NCI-H2029 treated with DMSO at 0.1 percent for 48 hours (cell line): ENCODE data around the gene IPO9.
"Not testable (repeated sequence)": the region's sequence is repeated elsewhere in the genome, so short reads cannot be mapped to it uniquely, and the experiment has no call there.

Experiments used
- DNase-seq: peaks from one replicate; lab custom pipeline; 2025; lab: John Stamatoyannopoulos, UW

IPO9 gene

GRCh38 chr1:201809876-201810275 lies 19.1 kb upstream of the IPO9 start:
- no peak for DNase-seq

DNA sequence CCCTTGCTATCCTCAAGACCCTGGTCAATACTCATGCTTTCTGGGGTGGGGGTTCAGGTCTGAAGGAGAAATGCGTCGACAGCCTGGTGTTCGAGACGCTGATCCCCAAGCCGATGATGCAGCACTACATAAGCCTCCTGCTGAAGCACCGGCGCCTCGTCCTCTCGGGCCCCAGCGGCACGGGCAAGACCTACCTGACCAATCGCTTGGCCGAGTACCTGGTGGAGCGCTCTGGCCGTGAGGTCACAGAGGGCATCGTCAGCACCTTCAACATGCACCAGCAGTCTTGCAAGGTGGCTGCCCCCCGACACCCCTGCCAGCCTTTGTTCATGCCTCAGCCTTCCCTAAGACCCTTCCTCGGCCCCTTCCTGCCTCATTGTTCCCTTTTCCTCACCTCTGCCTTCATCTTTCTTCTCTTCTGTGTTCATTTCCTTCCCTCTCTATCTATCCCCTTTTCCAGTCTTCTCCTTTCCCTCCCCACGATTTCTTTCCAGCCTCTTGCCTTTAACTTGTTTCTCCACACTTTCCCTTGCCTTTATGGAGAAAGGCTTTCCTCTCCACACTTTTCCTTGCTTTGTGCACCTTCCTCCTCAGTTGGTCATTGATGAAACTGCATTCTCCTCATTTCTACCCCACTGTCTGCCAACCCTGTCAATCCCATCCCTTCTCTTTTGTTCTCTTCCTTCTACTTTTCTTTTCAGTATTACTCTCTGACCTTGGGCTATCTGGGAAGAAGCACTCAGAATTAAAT lies 18.3 kb upstream of the IPO9 start:
- DNase-seq: no peak

GRCh38 chr1:201813226-201813625 lies 15.7 kb upstream of the IPO9 start:
- no peak for DNase-seq

DNA sequence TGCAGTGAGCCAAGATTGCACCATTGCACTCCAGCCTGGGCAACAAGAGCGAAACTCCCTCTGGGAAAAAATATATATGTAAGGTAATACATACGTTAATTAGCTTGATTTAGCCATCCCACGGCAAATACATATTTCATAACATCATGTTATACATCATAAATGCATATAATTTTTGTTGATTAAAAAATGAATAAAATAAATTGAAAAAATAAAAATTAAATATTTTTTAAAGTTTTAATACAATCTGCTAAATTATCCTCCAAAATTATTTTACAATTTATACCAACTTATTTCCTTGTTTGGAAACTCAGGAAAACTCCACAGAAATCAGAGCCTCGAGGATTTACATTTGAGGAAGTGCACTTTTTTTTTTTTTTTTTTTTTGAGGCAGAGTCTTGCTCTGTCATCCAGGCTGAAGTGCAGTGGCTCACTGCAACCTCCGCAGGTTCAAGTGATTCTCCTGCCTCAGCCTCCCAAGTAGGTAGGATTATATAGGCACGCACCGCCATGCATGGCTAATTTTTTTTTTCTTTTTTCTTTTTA lies 12.6 kb upstream of the IPO9 start:
- no peak for DNase-seq

DNA sequence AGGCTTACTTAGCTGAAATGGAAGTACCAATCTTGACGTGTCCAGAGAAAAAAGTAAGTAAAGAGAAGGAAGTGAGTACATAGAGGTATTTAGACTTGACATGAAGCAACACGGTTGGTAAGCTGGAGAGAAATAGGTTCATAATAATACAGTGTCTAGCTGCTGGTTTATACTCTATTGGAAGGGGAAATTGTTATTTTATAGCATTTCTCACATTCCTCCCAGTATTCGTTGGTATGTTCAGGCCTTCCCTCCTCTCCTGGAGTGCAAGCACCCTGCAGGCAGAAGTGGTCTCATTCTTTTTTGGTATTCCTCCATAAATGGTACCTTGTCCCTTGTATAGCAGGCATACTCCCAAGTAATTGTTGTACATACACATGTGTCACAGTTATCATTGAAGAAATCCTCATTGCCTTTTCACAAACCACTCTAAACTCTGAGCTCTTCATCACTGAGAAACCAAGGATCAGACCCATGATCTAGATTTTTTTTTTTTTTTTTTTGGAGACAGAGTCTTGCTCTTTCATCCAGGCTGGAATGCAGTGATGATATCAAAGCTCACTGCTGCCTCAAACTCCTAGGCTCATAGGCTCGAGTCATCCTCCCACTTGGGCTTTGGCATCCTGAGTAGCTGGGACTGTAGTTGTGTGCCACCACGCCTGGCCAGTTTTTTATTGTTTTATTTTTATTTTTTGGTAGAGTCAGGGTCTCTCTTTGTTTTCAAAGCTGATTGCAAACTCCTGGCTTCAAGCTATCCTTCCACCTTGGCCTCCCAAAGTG lies 9.8 kb upstream of the IPO9 start:
- DNase-seq: no peak

DNA sequence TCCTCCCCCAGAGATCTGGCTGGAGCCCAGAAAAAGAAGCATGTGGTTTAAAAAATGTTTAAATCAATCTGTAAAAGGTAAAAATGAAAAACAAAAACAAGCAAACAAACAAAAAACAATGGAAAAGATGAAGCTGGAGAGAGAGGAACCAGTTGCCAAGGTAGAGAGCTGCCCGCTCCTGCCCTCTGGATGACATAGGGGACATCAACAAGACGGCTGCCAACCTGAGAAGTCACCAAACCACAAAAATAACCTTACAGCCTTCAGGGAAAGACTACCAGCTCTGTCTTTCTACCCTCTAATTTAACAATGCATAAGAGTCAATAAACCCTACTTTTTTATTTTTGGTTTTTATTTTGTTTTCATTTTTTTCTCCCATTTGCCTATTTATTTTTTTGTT lies 8.5 kb upstream of the IPO9 start:
- no peak for DNase-seq

GRCh38 chr1:201825245-201825644 lies 3.7 kb upstream of the IPO9 start:
- DNase-seq: no peak

DNA sequence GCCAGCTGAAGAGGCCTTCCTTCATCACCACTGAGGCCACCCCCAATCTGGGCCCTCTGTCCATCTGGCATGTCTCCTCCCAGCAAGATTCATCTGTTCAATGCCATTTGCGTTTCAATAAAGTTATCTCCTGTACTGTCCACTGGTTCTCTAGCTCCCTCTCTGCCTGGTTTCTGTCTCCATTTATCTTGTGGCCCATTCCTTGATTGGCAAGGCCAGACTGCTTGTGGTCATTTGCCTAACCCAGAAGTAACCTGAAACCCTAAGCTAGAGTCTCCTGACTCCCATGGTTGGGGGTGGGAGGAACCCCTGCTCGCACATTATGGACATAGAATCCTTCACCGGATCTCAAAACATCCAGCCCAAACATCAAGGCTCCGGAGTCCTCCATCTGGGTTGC lies 2.1 kb upstream of the IPO9 start:
- no peak for DNase-seq

DNA sequence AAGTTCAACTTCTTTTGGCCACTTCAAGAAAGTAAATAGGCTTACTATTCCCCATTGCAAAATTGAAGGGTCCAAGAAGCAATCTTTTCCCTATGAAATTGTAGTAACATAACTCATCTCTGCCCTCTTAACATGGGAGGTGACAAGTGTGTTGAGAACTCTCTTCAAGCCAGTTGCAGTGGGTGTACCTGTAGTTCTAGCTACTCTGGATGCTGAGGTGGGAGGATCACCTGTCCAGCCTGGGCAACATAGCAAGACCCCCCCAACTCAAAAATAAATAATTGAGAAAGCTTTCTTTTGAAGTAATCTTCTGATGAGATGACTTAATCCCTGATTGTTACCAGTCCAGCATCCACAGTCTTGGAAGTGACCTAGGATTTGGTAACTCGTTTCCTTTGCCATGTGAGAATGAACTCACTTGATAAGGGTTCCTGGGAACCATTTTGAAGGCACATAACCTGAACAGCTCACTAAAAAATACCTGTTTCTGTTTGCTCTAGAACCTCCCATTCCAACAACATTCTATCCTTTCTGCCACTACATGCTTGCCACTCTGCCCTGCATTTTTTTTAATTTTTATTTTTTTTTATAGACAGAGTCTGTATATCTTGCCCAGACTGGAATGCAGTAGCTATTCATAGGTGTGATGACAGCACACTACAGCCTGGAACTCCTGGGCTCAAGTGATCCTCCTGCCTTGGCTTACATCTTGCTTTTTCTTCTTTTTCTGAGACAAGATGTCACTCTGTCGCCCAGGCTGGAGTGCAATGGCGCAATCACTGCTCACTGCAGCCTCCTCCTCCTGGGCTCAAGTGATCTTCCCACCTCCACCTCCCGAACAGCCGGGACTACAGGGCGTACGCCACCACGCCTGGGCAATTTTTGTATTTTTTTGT lies 1.4 kb upstream of the IPO9 start:
- no peak for DNase-seq

DNA sequence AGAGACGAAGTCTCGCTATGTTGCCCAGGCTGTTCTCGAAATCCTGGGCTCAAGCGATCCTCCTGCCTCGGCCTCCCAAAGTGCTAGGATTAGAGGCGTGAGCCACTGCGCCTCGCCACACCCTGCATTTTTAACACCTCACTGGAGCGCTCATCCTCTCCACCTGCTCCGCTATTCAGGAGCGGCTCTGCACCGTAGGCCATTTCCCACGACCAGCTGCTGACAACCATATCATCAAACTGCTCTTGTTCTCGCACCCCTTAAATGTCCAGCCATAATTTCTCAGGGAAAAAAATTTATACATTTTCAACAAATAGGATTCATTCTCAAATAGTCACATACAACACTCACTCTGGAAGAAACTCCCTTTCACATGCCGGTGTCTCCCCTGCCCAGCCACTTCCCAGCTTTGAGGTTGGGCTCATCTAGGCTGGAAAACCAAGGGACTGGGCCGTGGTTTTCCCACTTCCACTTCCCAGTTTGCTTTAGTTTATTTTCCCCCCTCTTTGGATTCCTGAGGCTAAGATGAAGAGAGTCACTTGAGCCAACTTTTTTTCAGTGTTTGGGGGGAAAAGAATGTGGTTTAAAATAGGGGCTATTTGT lies 639 bp upstream of the IPO9 start:
- no peak for DNase-seq

GRCh38 chr1:201831371-201831770 lies 2.4 kb downstream of the IPO9 start:
- no peak for DNase-seq

DNA sequence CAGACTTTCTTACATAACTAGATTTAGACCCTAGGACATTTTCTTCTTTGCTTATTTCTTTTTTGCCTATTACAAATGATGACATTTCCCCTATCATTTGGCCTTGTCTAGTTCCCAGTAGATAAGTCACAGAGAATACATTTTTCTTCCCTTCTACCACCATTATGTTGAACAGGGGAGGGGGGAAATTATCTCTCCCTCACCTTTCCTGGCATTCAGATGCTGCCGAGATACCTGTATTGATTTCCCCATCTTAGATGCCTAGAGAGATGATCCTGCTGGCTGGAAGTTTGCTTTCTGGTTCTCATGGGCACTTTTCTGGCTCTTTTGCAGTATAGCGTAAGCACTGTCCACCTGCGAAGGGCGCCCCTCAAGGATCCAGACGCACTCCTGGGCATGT lies 5.7 kb downstream of the IPO9 start:
- DNase-seq: no peak

- DNase-seq: no peak
Observed at GRCh38 chr1:201838381-201838780, 9.4 kb downstream of the IPO9 start.

DNA sequence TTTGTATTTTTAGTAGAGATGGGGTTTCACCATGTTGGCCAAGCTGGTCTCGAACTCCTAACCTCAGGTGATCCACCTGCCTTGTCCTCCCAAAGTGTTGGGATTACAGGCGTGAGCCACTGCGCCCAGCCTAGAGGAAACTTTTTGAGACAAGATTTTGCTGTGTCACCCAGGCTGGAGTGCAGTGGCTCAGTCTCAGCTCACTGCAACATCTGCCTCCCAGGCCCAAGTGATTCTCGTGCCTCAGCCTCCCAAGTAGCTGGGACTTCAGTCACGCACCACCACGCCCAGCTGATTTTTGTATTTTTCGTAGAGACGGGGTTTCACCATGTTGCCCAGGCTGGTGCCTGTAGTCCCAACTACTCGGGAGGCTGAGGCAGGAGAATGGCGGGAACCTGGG lies 10.1 kb downstream of the IPO9 start:
- DNase-seq: not testable (repeated sequence)

- DNase-seq: no peak
Observed at GRCh38 chr1:201840055-201840454, 11.1 kb downstream of the IPO9 start.

DNA sequence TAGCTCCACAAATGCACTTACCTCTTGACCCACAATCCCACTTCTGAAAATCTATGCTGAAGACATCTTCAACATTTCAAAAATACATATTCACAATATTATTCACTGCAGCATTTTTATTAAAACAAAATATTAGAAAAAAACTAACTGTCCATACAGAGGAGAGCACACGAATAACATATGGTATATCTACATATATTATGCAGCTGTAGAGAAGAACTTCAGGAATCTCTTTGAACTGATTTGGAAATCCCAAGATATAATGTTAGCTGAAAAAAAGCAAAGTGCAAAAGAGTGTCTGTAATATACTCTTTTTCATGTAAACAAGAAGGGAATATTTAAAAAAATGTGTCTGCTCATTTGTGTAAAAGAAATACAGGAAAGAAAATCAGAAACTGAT lies 11.5 kb downstream of the IPO9 start:
- no peak for DNase-seq

- no peak for DNase-seq
Observed at GRCh38 chr1:201841265-201841912, 12.4 kb downstream of the IPO9 start.

DNA sequence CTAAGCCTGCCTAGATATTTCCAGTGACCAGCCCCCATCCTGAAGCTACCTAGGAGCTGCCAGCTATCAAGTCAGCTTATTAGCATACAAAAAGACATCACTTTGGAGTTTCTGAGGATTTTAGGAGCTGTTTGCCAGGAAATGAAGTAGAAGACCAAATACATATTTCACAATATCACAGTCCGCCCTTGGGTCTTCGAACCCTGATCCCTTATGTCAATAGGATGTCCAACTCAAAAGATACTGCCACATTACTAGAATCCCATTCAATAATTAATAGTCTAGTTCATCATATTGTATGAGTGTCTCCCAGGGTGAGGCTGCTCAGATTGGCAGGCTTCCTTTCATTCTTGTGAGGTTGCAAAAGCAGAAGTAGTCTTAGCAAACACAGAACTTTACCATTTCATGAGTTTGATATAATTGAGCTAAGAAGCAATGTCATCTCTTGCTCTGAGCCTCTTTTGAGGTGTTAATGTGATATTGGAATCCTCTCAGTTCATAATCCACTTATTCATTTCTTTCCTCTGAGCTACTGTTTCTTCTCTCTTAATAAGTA lies 13.6 kb downstream of the IPO9 start:
- no peak for DNase-seq

DNA sequence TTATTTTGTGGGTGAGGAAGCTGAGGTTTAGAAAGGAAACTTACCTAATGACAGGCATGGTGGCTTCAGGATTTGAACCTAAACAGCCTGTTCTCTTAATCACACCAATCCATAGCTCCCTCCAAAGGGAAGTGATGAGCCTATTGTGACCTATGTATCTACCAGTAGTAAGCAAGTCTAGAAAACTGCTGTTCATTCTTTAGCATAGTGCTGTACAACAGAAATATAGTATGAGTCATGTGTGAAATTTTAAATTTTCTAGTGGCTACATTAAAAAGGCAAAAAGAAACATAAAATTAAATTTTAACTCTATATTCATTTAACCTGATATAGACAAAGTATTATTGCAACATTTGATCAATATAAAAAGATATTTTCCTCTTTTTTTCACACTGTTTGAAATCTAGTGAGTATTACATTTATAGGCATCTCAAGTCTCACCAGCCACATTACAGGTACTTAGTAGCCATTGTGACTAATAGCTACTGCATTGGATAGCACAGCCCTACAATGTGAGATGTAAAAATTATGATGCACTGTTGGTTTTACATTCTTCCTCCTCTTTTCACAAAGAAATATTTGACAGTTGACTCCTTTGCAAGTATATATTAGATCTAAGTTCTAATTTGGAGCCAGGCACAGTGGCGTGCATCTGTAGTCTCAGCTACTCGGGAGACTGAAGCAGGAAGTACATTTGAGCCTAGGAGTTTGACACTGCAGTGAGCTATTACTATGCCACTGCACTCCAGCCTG lies 16.6 kb downstream of the IPO9 start:
- DNase-seq: no peak

DNA sequence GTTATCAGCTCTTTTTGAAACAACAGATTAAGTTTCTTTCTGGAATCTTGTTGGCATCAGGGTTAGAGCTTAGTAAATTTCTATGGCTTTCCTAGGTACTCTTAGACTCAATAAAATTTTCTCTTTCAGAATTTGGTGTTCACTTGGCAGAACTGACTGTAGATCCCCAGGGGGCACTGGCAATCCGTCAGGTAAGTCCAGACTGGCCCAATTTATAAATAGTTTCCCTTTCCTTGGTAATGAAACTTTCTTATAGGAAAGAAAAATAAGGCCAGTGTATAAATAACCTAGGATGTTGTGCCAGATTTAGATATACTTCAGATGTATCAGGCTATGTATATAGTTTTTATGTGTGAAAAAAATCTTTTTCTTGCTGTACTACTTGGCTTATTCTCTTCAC lies 18.2 kb downstream of the IPO9 start:
- DNase-seq: no peak
